Neural cell (in vitro differentiated cells): ENCODE results near the gene CHM.
"Not testable (repeated sequence)": the region's sequence is repeated elsewhere in the genome, so short reads cannot be mapped to it uniquely, and the experiment has no call there.

ENCODE experiments used
- MXI1 ChIP-seq: fragments of 450-650 bp; conservative IDR thresholded peaks from 2 replicates; pipeline ENCODE4 v1.6.1; 2014; ENCODE audit warnings: antibody characterized with exemption, mild to moderate bottlenecking; ENCODE audit not compliant: poor library complexity, severe bottlenecking
- POLR2AphosphoS5 ChIP-seq: IDR thresholded peaks from 2 replicates; pipeline ENCODE4 v1.6.1; 2012
- RAD21 ChIP-seq: fragments of 450-650 bp; conservative IDR thresholded peaks from 2 replicates; pipeline ENCODE4 v1.6.1; 2014; ENCODE audit warnings: antibody characterized with exemption, mild to moderate bottlenecking, moderate library complexity
- TF ChIP-seq, protein P1 (sequence below): fragments of 450-650 bp; IDR thresholded peaks from 2 replicates; pipeline ENCODE4 v1.5.1; 2014; ENCODE audit warnings: antibody characterized with exemption, mild to moderate bottlenecking, moderate library complexity; ENCODE audit not compliant: poor library complexity, severe bottlenecking

GRCh38 chrX:86009803-86010202 lies 37.6 kb downstream of the CHM start:
- TF ChIP-seq, protein P1, sequence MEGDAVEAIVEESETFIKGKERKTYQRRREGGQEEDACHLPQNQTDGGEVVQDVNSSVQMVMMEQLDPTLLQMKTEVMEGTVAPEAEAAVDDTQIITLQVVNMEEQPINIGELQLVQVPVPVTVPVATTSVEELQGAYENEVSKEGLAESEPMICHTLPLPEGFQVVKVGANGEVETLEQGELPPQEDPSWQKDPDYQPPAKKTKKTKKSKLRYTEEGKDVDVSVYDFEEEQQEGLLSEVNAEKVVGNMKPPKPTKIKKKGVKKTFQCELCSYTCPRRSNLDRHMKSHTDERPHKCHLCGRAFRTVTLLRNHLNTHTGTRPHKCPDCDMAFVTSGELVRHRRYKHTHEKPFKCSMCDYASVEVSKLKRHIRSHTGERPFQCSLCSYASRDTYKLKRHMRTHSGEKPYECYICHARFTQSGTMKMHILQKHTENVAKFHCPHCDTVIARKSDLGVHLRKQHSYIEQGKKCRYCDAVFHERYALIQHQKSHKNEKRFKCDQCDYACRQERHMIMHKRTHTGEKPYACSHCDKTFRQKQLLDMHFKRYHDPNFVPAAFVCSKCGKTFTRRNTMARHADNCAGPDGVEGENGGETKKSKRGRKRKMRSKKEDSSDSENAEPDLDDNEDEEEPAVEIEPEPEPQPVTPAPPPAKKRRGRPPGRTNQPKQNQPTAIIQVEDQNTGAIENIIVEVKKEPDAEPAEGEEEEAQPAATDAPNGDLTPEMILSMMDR = not testable (repeated sequence)
- TF ChIP-seq POLR2AphosphoS5, MXI1, RAD21: not testable (repeated sequence)
